Measurements from ENCODE around the gene TOM1L2.

DNA sequence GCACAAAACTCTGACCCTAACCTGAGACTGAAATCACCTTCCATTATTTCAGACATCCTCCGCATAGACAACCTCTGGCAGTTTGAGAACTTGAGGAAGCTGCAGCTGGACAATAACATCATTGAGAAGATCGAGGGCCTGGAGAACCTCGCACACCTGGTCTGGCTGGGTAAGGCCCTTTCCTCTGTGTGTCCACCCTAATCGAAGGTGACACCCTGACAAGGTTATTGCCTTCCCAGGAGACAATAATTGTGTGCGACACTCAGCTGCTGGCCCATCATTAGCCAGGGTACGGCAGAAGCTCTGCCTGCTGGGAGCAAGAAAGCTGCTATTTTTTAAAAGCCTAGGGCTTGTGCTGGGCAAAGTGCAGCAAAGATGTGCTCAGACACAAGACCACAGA, 11.6 kb upstream of the TOM1L2 start:
- TF ChIP-seq, protein P1, sequence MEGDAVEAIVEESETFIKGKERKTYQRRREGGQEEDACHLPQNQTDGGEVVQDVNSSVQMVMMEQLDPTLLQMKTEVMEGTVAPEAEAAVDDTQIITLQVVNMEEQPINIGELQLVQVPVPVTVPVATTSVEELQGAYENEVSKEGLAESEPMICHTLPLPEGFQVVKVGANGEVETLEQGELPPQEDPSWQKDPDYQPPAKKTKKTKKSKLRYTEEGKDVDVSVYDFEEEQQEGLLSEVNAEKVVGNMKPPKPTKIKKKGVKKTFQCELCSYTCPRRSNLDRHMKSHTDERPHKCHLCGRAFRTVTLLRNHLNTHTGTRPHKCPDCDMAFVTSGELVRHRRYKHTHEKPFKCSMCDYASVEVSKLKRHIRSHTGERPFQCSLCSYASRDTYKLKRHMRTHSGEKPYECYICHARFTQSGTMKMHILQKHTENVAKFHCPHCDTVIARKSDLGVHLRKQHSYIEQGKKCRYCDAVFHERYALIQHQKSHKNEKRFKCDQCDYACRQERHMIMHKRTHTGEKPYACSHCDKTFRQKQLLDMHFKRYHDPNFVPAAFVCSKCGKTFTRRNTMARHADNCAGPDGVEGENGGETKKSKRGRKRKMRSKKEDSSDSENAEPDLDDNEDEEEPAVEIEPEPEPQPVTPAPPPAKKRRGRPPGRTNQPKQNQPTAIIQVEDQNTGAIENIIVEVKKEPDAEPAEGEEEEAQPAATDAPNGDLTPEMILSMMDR (IDR thresholded peaks at IDR 0.05; ENCODE audit: borderline replicate concordance, extremely low read depth, low read length, poor library complexity, severe bottlenecking), result no peak
- no peak for TF ChIP-seq EZH2 (IDR thresholded peaks at IDR 0.05; ENCODE audit: borderline replicate concordance, low read depth, low read length, severe bottlenecking)
